HG03064 (cell line): ENCODE results near the gene RPS8.
"Not testable (repeated sequence)": the region's sequence is repeated elsewhere in the genome, so short reads cannot be mapped to it uniquely, and the experiment has no call there.

Experiments
- ATAC-seq: cut with Tn5 transposase; IDR thresholded peaks from one replicate; pipeline ENCODE4 v1.9.1; 2021; ENCODE audit warnings: low read depth; ENCODE audit not compliant: unreplicated experiment

Gene RPS8

DNA sequence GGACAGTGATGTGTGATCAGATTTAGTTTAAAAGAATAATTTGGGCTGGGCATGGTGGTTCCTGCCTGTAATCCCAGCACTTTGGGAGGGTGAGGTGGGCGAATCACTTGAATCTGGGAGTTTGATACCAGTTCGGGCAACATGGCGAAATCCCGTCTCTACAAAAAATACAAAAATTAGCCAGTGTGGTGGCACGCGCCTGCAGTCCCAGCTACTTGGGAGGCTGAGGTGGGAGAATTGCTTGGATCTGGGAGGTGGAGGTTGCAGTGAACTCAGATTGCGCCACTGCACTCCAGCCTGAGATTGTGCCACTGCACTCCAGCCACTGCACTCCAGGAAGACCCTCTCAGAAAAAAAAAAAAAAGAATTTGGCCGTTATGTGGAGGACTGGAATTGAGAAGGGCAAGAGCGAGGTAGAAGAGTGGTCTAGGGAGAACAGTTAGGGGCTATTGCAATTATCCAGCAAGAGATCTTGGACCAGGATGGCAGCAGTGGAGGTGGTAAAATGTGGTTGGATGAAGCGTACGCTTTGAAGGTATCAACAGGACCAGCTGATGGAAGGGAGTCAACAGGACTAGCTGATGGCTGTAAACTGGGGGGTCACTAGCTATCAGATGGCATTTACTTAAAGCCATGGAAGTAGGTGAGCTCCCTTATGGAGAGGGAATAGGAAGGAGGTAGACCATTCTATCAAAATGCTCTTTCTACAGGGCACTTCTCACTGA is 42.6 kb downstream of the RPS8 start:
- no peak for ATAC-seq

DNA sequence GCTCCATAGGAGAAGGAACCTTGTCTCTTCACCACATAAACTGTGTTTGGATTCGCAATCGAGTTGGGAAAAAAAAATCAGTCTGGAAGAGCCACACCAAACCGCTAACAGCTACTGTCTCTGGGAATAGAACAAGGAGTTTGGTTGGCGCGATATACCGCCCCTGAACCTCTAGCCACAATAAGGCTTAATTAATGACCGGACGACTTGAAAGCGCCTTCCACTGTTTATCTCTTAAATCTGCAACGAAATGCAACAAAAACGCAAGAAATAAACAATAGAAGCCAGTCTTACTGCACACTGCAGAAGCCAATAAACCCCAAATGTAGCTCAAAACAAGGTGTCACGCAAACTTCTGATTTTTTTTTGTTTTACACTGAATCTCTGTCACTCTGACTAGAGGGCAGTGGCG is 43.9 kb downstream of the RPS8 start:
- ATAC-seq: no peak

DNA sequence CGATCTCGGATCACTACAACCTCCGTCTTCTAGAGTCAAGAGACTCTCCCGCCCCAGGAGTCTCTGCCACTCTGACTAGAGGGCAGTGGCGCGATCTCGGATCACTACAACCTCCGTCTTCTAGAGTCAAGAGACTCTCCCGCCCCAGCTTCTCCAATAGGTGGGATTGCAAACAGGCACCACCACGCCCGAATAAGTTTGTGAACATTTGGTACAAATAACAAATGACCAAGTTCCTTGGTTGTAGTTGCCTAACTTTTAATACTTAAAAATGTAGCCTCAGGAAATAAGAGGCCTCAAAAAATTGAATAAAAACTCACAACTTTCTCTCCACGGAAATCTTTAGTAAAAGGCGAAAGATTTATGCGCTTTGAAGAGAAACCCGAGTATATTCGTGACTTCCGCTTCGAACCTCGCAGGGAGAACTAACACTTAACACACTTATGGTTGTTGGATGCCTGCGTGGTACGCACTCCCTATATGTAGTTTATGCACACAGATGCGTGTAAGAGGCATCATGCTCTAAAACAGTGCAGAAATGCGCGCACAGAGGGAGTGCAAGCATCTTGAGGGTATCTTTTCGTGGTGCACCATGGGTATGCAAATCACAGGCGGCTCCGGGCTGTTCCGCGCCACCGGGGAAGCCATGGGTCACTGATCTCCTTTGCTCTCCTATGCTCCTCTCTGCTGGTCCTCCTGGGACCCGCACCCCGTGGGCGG is 44.4 kb downstream of the RPS8 start:
- ATAC-seq: peak; percentile 71

DNA sequence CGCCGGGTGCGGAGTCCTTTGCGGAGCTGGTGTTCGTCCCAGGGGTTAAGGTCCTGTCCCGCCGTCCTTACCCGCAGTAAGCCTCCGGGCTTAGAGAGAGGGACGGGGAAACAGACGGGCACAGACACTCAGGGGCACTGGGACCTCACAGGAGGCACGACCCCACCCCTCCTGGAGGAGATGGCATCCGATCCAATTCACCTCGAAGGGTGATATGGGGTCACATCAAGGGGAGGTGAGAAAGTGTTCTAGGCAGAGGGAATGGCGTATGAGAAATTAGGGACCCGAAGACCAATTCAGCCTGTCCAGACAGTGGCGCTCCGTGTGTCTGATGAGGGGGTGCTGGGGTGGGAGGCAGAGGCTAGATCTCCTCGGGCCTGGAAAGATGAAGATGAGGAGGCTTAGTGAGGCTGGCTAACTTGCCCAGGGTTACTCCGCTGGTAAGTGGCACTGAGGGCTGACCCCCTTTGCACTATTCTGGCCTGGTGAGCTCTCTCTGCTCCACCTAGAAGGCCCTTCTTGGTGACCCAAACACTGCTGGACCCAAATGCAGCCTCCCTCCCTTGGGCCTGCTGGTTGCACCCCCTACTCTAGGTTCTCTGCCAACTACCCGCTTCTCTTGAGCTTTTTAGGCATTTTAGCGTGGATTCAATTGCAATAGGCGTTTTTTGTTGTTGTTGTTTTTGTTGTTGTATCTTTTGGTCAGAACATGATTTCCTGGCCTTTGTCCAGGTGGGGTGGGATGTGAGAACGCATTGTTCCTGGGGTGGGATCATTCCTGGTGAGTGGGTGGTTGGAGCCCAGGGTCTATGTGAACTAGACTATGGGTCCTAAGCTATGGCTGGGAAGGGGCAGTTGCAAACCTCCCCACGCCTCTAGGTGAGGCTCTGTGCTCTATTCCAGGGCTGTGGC is 45.2 kb downstream of the RPS8 start:
- no peak for ATAC-seq

DNA sequence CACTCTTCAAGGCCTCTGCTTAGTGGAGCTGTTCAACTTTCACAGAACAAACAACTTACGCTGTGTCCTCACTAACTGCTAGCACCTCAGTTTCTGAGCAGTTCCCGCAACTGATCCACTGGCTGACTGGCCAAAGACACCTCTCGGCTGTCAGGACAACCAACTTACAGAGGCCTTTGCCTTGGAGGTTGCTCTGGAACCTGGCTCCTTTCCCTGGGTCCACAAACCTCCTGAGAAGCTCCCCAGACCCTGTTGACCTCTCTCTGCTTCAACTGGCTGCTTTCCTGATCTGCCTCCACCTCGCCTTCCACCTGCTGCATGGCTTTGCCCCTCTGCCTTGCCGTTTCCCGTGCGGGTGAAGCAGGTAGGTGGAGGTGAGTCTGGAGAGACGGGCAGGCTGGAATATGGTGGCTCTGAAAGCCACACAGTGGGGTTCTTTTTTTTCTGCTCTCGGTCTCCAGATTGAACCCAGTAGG is 45.9 kb downstream of the RPS8 start:
- ATAC-seq: no peak

DNA sequence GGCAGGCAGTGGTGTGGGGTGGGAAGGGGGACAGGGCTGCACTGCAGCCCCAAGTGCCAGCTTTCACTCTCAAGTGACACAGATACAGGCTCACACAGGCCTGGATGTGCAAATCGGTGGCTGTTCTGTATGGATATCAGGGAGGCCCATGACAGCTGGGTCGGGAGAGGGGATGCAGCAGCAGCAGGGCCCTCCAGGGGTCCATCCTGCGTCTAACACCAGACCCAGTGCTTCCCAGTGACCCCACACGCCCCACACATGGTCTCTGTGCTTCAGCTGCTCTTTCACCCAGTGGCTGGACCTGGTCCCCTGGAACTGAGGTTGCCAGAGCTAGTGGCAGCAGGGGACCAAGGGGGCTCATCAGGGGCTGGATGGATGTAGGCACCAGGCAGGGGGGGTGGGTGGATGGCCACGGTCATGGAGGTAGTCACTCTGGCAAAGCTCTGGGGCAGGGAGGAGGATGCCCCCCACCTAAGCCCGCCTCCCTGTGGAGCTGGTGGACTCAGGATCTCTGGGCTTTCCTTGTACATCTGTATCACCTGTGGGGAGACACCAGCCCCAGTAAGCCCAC is 46.9 kb downstream of the RPS8 start:
- no peak for ATAC-seq

DNA sequence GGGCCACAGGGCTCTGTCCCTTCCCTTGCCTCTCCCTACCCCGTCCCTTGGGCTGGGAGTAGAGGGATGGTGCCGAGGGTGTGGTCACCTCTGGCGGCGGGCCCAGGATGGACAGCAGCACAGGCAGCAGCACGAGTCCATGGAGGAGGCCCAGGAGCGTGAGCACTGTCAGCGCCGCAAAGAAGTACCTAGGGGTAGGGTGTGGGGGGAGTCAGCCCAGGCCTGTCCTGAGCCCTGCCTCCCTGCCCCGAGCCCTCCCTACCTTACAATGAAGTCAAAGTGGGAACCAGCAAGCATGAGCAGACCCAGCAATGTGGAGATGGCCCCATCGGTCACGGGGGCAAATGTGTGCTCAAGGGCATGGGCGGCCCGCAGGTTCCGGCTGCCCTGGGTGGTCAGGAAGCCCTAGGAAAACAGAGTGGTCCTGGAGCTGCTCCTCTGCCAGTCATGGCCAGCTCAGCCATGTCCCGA is 47.7 kb downstream of the RPS8 start:
- no peak for ATAC-seq

DNA sequence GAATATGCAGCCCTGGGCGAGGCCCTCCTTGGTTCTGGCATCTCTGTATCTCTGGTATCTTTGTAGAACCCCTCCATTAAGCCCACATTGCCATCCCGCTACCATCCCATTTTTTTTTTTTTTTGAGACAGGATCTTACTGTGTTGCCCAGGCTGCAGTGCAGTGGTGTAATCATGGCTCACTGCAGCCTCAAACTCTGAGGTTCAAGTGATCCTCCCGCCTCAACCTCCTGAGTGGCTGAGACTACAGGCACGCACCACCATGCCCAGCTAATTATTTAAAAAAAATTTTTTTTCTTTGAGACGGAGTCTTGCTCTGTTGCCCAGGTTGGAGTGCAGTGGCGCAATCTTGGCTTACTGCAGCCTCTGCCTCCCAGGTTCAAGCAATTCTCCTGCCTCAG is 49.1 kb downstream of the RPS8 start:
- ATAC-seq: not testable (repeated sequence)

DNA sequence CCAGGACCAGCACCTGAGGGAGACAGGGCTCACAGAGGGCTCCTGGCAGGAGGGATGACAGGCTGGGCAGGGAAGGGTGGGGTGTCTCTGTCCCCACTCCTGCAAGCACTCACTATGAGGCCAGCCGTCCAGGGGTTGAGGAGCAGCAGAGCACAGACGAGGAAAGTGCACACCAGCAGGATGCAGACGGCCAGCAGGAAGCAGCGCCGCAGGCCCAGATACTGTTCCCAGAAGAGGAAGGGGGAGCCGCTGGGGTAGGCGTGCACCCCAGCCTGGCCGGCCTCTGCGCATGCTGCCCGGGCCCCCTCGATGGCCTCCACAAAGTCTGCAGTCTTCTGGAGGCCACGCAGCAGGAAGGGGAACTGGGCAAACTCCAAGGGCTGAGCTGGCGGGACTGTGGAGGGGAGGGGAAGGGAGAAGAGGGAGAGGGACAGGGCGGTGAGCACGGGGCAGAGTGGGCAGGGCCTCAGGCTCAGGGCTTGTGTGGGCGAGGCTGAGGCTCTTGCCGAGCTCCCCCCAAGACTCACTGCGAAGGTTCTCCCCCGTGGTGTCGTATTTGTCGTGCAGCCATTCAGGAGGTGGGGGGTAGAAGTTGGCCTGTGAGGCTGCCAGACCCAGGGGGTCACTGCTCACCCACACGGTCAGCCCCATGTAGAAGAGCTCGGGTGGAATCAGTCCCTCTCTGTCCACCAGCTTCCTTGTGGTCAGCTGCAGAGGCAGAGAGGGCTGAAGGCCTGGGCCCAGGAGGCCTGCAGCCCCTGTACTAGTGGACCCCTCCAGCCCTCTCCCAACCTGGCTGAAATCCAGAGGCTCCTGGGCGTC is 51.2 kb downstream of the RPS8 start:
- no peak for ATAC-seq

DNA sequence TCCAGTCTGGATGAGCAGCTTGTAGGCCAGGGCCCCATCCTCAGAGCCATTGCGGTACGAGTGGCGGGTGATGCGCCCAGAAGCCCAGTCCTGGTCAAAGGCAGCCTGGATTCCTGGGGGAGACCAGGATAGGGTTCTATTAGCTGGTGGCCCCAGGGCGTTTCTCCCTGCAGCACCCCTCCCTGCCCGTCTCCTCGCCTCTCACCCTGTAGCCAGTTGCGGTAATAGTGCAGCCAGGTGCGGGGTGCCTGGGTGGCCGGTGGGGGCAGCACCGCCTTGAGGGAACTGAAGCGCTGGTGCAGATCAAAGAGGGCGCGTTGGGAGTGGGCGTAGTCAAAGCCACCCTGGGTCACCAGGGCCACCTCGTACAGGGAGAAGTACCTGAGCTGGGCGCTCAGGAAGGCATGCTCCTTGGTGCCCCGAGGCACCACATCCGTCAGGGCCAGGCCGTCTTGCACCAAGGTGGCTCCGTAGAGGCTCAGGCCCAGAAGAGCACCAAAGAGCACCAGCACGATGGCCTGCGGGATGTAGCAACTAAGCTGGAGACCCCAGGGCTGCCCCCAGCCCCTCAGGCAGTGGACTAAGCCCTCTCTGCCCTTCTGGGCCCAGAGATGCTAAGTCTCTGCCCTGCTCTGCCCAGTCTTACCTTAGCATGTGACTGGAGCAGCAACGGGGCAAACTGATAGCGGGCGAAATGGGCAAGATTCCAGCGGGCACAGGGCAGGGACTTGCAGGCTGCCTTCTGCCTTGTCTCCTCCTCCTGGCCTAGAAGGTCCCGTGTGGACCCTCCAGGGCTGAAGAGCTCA is 52.1 kb downstream of the RPS8 start:
- no peak for ATAC-seq

DNA sequence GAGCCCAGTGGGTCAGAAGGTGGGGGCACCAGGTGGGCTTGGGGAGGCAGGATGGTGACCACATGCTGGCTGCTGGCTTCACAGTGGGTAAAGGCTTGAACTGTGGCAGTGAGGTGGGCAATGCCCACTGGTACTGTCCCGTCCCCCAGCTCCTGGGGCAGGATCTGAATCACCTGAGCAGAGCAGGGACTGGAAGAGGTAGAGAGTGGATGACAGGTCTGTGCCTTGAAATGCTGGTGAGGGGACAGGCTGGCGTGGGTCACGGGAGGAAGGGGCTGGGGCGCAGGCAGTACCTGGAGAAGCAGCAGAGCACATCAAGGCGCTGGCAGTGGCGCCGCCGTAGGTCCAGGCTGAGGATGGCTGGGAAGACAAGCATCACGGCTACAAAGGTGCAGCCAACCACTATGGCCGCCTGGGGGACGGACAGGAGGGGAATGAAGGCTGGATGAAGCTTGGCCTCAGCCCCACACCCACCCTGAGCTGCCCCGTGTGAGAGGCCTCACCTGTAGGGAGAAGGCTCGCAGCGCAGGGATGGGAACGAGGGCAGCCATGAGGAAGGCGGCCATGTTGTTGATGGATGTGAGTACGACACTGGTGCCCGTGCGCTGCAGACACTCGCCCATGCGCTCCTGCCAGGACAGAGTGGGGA is 52.8 kb downstream of the RPS8 start:
- no peak for ATAC-seq
